ENCODE data around the gene PSMB5. TPM values are rescaled to one million over a fixed set of nuclear protein-coding genes. Genes with fewer than 3 reads are reported as not detected.

The PSMB5 gene
- total and polyA plus RNA-seq, 2 of the 13 experiments (the other 11 are each of a cell fraction or from before 2014, with no cell fraction given) = 705 to 871 TPM

- TF ChIP-seq ARID5B (CRISPR knock-in tag; IDR thresholded peaks at IDR 0.05) (peak; percentile 66), ZNF710 (CRISPR knock-in tag; IDR thresholded peaks at IDR 0.05; ENCODE audit: borderline replicate concordance) (no peak; the same call in 1 of the 2 replicates), NFRKB (IDR thresholded peaks at IDR 0.05) (no peak), GMEB2 (CRISPR knock-in tag; IDR thresholded peaks at IDR 0.05; ENCODE audit: low read depth) (no peak), CCAR2 (optimal IDR thresholded peaks at IDR 0.05; ENCODE audit: low read depth, low read length) (peak; percentile 48), GMEB1 (CRISPR knock-in tag; IDR thresholded peaks at IDR 0.05; ENCODE audit: borderline replicate concordance) (no peak; the same call in 1 of the 2 replicates), ZMYM2 (CRISPR knock-in tag; IDR thresholded peaks at IDR 0.05) (no peak), ESRRA (CRISPR knock-in tag; IDR thresholded peaks at IDR 0.05; ENCODE audit: low read depth) (no peak), ZNF577 (CRISPR knock-in tag; IDR thresholded peaks at IDR 0.05; ENCODE audit: borderline replicate concordance, low read depth) (0 out of 2 replicates have a peak, but pooled peaks have one; percentile 39), MZF1 (CRISPR knock-in tag; IDR thresholded peaks at IDR 0.05; ENCODE audit: borderline replicate concordance) (no peak), ZFY (CRISPR knock-in tag; IDR thresholded peaks at IDR 0.05) (peak; percentile 61), SKI (IDR thresholded peaks at IDR 0.05; ENCODE audit: partially characterized antibody) (peak; percentile 77)
- TF ChIP-seq, protein P1, sequence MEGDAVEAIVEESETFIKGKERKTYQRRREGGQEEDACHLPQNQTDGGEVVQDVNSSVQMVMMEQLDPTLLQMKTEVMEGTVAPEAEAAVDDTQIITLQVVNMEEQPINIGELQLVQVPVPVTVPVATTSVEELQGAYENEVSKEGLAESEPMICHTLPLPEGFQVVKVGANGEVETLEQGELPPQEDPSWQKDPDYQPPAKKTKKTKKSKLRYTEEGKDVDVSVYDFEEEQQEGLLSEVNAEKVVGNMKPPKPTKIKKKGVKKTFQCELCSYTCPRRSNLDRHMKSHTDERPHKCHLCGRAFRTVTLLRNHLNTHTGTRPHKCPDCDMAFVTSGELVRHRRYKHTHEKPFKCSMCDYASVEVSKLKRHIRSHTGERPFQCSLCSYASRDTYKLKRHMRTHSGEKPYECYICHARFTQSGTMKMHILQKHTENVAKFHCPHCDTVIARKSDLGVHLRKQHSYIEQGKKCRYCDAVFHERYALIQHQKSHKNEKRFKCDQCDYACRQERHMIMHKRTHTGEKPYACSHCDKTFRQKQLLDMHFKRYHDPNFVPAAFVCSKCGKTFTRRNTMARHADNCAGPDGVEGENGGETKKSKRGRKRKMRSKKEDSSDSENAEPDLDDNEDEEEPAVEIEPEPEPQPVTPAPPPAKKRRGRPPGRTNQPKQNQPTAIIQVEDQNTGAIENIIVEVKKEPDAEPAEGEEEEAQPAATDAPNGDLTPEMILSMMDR (CRISPR knock-in tag; IDR thresholded peaks at IDR 0.05) = peak; percentile 98
- TF ChIP-seq, protein P2, sequence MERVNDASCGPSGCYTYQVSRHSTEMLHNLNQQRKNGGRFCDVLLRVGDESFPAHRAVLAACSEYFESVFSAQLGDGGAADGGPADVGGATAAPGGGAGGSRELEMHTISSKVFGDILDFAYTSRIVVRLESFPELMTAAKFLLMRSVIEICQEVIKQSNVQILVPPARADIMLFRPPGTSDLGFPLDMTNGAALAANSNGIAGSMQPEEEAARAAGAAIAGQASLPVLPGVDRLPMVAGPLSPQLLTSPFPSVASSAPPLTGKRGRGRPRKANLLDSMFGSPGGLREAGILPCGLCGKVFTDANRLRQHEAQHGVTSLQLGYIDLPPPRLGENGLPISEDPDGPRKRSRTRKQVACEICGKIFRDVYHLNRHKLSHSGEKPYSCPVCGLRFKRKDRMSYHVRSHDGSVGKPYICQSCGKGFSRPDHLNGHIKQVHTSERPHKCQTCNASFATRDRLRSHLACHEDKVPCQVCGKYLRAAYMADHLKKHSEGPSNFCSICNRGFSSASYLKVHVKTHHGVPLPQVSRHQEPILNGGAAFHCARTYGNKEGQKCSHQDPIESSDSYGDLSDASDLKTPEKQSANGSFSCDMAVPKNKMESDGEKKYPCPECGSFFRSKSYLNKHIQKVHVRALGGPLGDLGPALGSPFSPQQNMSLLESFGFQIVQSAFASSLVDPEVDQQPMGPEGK (CRISPR knock-in tag; IDR thresholded peaks at IDR 0.05) = peak; percentile 77
Measured at GRCh38 chr14:23056145-23056955, 21.6 kb upstream of the PSMB5 start (continued).
